Neural cell (in vitro differentiated cells): Measurements from ENCODE around the gene TFAM. TPM values are rescaled to one million over a fixed set of nuclear protein-coding genes. Genes with fewer than 3 reads are reported as not detected.

Experiments
- H2AFZ ChIP-seq: fragments of 200-600, 300-800 bp; sonication (generic), shearing (Covaris generic); 2 replicates; pipeline ENCODE4 v1.6.0; 2014; ENCODE audit warnings: low read depth, mild to moderate bottlenecking, antibody characterized with exemption, low read length, moderate library complexity
- H3F3A ChIP-seq: fragments of 200-600 bp; shearing (Covaris generic); 2 replicates; pipeline ENCODE4 v1.6.1; 2016; ENCODE audit warnings: mild to moderate bottlenecking, moderate library complexity, mixed read lengths, antibody characterized with exemption, low read length; ENCODE audit not compliant: insufficient read depth, poor library complexity, severe bottlenecking
- H3K27ac ChIP-seq: fragments of 200-600, 300-800 bp; sonication (generic), shearing (Covaris generic); 2 replicates; pipeline ENCODE4 v1.5.1; 2014; ENCODE audit warnings: mild to moderate bottlenecking, low read length, moderate library complexity
- H3K27me3 ChIP-seq: fragments of 300-800, 200-600 bp; sonication (generic), shearing (Covaris generic); 2 replicates; pipeline ENCODE4 v1.6.0; 2014; ENCODE audit warnings: mild to moderate bottlenecking, low read depth, low read length, moderate library complexity; ENCODE audit not compliant: insufficient read depth
- H3K36me3 ChIP-seq: fragments of 300-800, 200-600 bp; sonication (generic), shearing (Covaris generic); 2 replicates; pipeline ENCODE4 v1.5.1; 2014; ENCODE audit warnings: mild to moderate bottlenecking, antibody characterized with exemption, low read length, moderate library complexity; ENCODE audit not compliant: insufficient read depth
- H3K4me2 ChIP-seq: fragments of 300-800, 200-600 bp; sonication (generic), shearing (Covaris generic); 2 replicates; pipeline ENCODE4 v1.6.0; 2014; ENCODE audit warnings: mild to moderate bottlenecking, low read length
- H3K4me3 ChIP-seq: fragments of 300-800, 200-600 bp; sonication (generic), shearing (Covaris generic); 2 replicates; pipeline ENCODE4 v1.5.1; 2014; ENCODE audit warnings: mild to moderate bottlenecking, low read length, moderate library complexity
- H3K79me2 ChIP-seq: fragments of 200-600 bp; shearing (Covaris generic); replicated peaks from 2 replicates; pipeline ENCODE4 v1.6.0; 2014; ENCODE audit warnings: mild to moderate bottlenecking, low read length, moderate library complexity; ENCODE audit not compliant: insufficient read depth
- H3K9ac ChIP-seq: fragments of 300-800, 200-600 bp; sonication (generic), shearing (Covaris generic); 2 replicates; pipeline ENCODE4 v1.6.1; 2016; ENCODE audit warnings: mild to moderate bottlenecking, low read length, mixed read lengths
- H3K9me2 ChIP-seq: fragments of 200-600 bp; shearing (Covaris generic); 2 replicates; pipeline ENCODE4 v1.6.1; 2016; ENCODE audit warnings: mild to moderate bottlenecking, low read length, mixed read lengths; ENCODE audit not compliant: insufficient read depth
- H3K9me3 ChIP-seq: fragments of 200-600, 300-800 bp; sonication (generic), shearing (Covaris generic); 2 replicates; pipeline ENCODE4 v1.6.1; 2016; ENCODE audit warnings: mild to moderate bottlenecking, mixed run types, low read length, moderate library complexity, mixed read lengths
- H4K20me1 ChIP-seq: fragments of 200-600 bp; shearing (Covaris generic); 2 replicates; pipeline ENCODE4 v1.6.1; 2016; ENCODE audit warnings: mild to moderate bottlenecking, mixed run types; ENCODE audit not compliant: insufficient read depth
- CTCF ChIP-seq: fragments of 450-650 bp; IDR thresholded peaks from 2 replicates; pipeline ENCODE4 v1.5.1; 2014; ENCODE audit warnings: antibody characterized with exemption, mild to moderate bottlenecking, moderate library complexity; ENCODE audit not compliant: poor library complexity, severe bottlenecking
- EP300 ChIP-seq: fragments of 450-650 bp; conservative IDR thresholded peaks from 2 replicates; pipeline ENCODE4 v1.6.1; 2014; ENCODE audit warnings: antibody characterized with exemption, mild to moderate bottlenecking, moderate library complexity; ENCODE audit not compliant: poor library complexity, severe bottlenecking
- EZH2 ChIP-seq: fragments of 200-600, 300-800 bp; shearing (Covaris generic), sonication (generic); IDR thresholded peaks from 2 replicates; pipeline ENCODE4 v1.6.1; 2014; ENCODE audit warnings: antibody characterized with exemption, low read length, borderline replicate concordance, mild to moderate bottlenecking; ENCODE audit not compliant: insufficient read depth, poor library complexity, severe bottlenecking
- MXI1 ChIP-seq: fragments of 450-650 bp; conservative IDR thresholded peaks from 2 replicates; pipeline ENCODE4 v1.6.1; 2014; ENCODE audit warnings: antibody characterized with exemption, mild to moderate bottlenecking; ENCODE audit not compliant: poor library complexity, severe bottlenecking
- POLR2AphosphoS5 ChIP-seq: IDR thresholded peaks from 2 replicates; pipeline ENCODE4 v1.6.1; 2012
- RAD21 ChIP-seq: fragments of 450-650 bp; conservative IDR thresholded peaks from 2 replicates; pipeline ENCODE4 v1.6.1; 2014; ENCODE audit warnings: antibody characterized with exemption, mild to moderate bottlenecking, moderate library complexity
- SMC3 ChIP-seq: fragments of 450-650 bp; conservative IDR thresholded peaks from 2 replicates; pipeline ENCODE4 v1.6.1; 2014; ENCODE audit warnings: antibody characterized with exemption, mild to moderate bottlenecking, moderate library complexity; ENCODE audit not compliant: poor library complexity
- TAF1 ChIP-seq: IDR thresholded peaks from 2 replicates; pipeline ENCODE4 v1.6.1; 2012; ENCODE audit warnings: low read depth
- polyA plus RNA-seq: library from polyadenylated mRNA; depleted of rRNA; stranded (reverse); fragments of >200 nt; gene quantifications from 2 replicates; pipeline ENCODE4 v1.2.3, GENCODE V29; 2014
- TF ChIP-seq, protein P1 (sequence below): IDR thresholded peaks from 2 replicates; pipeline ENCODE4 v1.6.1; 2012; ENCODE audit warnings: borderline replicate concordance

Gene TFAM
- polyA plus RNA-seq, 1 donor from 2014 or later = 27.2 TPM

- no peak for TF ChIP-seq MXI1
- no peak for TF ChIP-seq EZH2
- TF ChIP-seq SMC3 = no peak
- no peak for TF ChIP-seq CTCF
- no peak for TF ChIP-seq TAF1
- TF ChIP-seq RAD21 = no peak
- TF ChIP-seq, protein P1, sequence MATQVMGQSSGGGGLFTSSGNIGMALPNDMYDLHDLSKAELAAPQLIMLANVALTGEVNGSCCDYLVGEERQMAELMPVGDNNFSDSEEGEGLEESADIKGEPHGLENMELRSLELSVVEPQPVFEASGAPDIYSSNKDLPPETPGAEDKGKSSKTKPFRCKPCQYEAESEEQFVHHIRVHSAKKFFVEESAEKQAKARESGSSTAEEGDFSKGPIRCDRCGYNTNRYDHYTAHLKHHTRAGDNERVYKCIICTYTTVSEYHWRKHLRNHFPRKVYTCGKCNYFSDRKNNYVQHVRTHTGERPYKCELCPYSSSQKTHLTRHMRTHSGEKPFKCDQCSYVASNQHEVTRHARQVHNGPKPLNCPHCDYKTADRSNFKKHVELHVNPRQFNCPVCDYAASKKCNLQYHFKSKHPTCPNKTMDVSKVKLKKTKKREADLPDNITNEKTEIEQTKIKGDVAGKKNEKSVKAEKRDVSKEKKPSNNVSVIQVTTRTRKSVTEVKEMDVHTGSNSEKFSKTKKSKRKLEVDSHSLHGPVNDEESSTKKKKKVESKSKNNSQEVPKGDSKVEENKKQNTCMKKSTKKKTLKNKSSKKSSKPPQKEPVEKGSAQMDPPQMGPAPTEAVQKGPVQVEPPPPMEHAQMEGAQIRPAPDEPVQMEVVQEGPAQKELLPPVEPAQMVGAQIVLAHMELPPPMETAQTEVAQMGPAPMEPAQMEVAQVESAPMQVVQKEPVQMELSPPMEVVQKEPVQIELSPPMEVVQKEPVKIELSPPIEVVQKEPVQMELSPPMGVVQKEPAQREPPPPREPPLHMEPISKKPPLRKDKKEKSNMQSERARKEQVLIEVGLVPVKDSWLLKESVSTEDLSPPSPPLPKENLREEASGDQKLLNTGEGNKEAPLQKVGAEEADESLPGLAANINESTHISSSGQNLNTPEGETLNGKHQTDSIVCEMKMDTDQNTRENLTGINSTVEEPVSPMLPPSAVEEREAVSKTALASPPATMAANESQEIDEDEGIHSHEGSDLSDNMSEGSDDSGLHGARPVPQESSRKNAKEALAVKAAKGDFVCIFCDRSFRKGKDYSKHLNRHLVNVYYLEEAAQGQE = no peak
- TF ChIP-seq POLR2AphosphoS5 = no peak
- no peak for TF ChIP-seq EP300
- no peak overlapping the region for H2AFZ ChIP-seq
- H3F3A ChIP-seq = no peaks in the 10 kb centered on the region
- no peak overlapping the region for H3K4me2 ChIP-seq
- H3K4me3 ChIP-seq = no peak overlapping the region
- H3K36me3 ChIP-seq = peaks cover 3% of the 10 kb centered on the region
- H3K9me2 ChIP-seq = no peaks in the 10 kb centered on the region
- H3K27me3 ChIP-seq = no peaks in the 10 kb centered on the region
- H3K27ac ChIP-seq = no peak overlapping the region
- no peaks in the 10 kb centered on the region for H3K9me3 ChIP-seq
- no peak overlapping the region for H3K9ac ChIP-seq
- no peaks in the 10 kb centered on the region for H4K20me1 ChIP-seq
- H3K79me2 ChIP-seq = no peaks in the 10 kb centered on the region
Observed at GRCh38 chr10:58397830-58398229, 12.6 kb downstream of the TFAM start.

DNA sequence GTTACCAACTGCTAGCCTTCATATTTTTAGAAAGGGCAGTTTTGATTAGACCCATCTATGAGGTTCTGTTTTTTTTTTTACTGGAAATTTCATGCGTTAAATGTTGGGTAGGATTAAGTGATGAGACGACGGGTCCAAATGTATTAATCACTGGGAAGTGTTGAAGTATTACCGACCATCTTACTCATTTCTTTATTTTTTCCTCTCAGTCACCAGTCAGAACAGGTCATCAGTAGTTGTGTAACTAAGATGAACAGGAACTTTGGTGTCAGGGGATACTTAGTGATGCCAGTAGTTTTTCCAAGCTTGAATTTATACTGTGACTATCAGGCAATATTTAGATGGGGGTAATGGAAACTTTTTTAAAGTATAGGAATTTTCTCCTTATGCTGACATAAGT is 14.2 kb downstream of the TFAM start:
- Histone ChIP-seq H3K79me2 (no peaks in the 10 kb centered on the region), H3F3A (no peaks in the 10 kb centered on the region), H3K4me2 (no peak overlapping the region), H3K4me3 (no peak overlapping the region), H3K9me3 (no peaks in the 10 kb centered on the region), H3K27me3 (no peaks in the 10 kb centered on the region), H3K9ac (no peak overlapping the region), H2AFZ (no peak overlapping the region), H3K36me3 (peaks cover 3% of the 10 kb centered on the region), H3K9me2 (no peaks in the 10 kb centered on the region), H3K27ac (no peak overlapping the region), H4K20me1 (no peaks in the 10 kb centered on the region)
- no peak for TF ChIP-seq RAD21
- TF ChIP-seq POLR2AphosphoS5 = no peak
- TF ChIP-seq SMC3 = no peak
- no peak for TF ChIP-seq EZH2
- TF ChIP-seq CTCF = no peak
- TF ChIP-seq TAF1 = no peak
- no peak for TF ChIP-seq MXI1
- no peak for TF ChIP-seq EP300
